HepG2 (cell line): ENCODE measurements around the gene HCRT. TPM values are rescaled to one million over a fixed set of nuclear protein-coding genes. Genes with fewer than 3 reads are reported as not detected.

Experiments
- EED ChIP-seq: sonication (generic); formaldehyde crosslinking; IDR thresholded peaks from 2 replicates; pipeline ENCODE4 v1.5.0; 2020; ENCODE audit warnings: mild to moderate bottlenecking, missing genetic modification reagents
- EP300 ChIP-seq, 3 experiments: sonication (generic) in 1 of 3; formaldehyde crosslinking in 1 of 3; IDR thresholded peaks; 2 replicates each; pipeline versions ENCODE4 v1.5.1 to v1.6.1; 2011 to 2020; ENCODE audit warnings: low read depth in 2 of 3, low read length in 2 of 3, borderline replicate concordance in 1 of 3, improper control_type of control experiment in 1 of 3, mild to moderate bottlenecking in 1 of 3, missing genetic modification reagents in 1 of 3, moderate library complexity in 1 of 3
- HNRNPUL1 ChIP-seq: fragments of 200-400 bp; formaldehyde crosslinking; IDR thresholded peaks from 2 replicates; pipeline ENCODE4 v1.6.1; 2017; ENCODE audit warnings: low read depth, mild to moderate bottlenecking, low read length, moderate library complexity
- JUND ChIP-seq: sonication (generic); formaldehyde crosslinking; IDR thresholded peaks from 2 replicates; pipeline ENCODE4 v1.8.0; 2022; ENCODE audit warnings: mild to moderate bottlenecking, missing genetic modification reagents
- KDM5B ChIP-seq: sonication (generic); formaldehyde crosslinking; IDR thresholded peaks from 2 replicates; pipeline ENCODE4 v1.4.0; 2020; ENCODE audit warnings: missing genetic modification reagents, mild to moderate bottlenecking, borderline replicate concordance
- KLF15 ChIP-seq: sonication (generic); formaldehyde crosslinking; IDR thresholded peaks from 2 replicates; pipeline ENCODE4 v1.8.1; 2023; ENCODE audit warnings: borderline replicate concordance, mild to moderate bottlenecking, inconsistent platforms, missing genetic modification reagents, mixed read lengths
- MTA1 ChIP-seq: sonication (generic); formaldehyde crosslinking; IDR thresholded peaks from 2 replicates; pipeline ENCODE4 v1.4.0; 2020; ENCODE audit warnings: missing genetic modification reagents, mild to moderate bottlenecking, borderline replicate concordance
- NFYC ChIP-seq: IDR thresholded peaks from 2 replicates; pipeline ENCODE4 v1.6.1; 2016; ENCODE audit warnings: missing genetic modification reagents, missing compliant biosample characterization
- SP2 ChIP-seq: sonication (generic); formaldehyde crosslinking; IDR thresholded peaks from 2 replicates; pipeline ENCODE4 v1.5.1; 2020; ENCODE audit warnings: mild to moderate bottlenecking, missing genetic modification reagents
- TEAD3 ChIP-seq: optimal IDR thresholded peaks from 2 replicates; pipeline ENCODE3; 2016; ENCODE audit warnings: borderline replicate concordance
- THAP11 ChIP-seq: IDR thresholded peaks from 2 replicates; pipeline ENCODE4 v1.6.1; 2016; ENCODE audit warnings: missing biosample characterization, missing genetic modification reagents
- ZMAT3 ChIP-seq: sonication (generic); formaldehyde crosslinking; conservative IDR thresholded peaks from 2 replicates; pipeline ENCODE4 v1.7.0; 2021; ENCODE audit warnings: missing genetic modification reagents
- ZNF24 ChIP-seq: fragments of 450-650 bp; IDR thresholded peaks from 2 replicates; pipeline ENCODE4 v1.6.1; 2017; ENCODE audit warnings: antibody characterized with exemption, mild to moderate bottlenecking
- ZNF264 ChIP-seq: sonication (generic); formaldehyde crosslinking; IDR thresholded peaks from 2 replicates; pipeline ENCODE4 v1.4.0; 2020; ENCODE audit warnings: missing genetic modification reagents
- ZNF333 ChIP-seq: sonication (generic); formaldehyde crosslinking; IDR thresholded peaks from 2 replicates; pipeline ENCODE4 v1.4.0; 2020; ENCODE audit warnings: mild to moderate bottlenecking, missing genetic modification reagents, borderline replicate concordance
- ZNF501 ChIP-seq: sonication (generic); formaldehyde crosslinking; IDR thresholded peaks from 2 replicates; pipeline ENCODE4 v1.5.1; 2020; ENCODE audit warnings: mild to moderate bottlenecking, moderate library complexity, missing genetic modification reagents
- polyA plus RNA-seq, 8 experiments: library from polyadenylated mRNA; depleted of rRNA in 3 of 8; stranded (reverse) in 7 of 8; unstranded in 1 of 8; fragments of >200 nt; fragmentation: Illumina TruSeq in 4 of 8; extraction: Trizol in 4 of 8; gene quantifications; 2 replicates each; pipeline versions ENCODE4 v1.2.1 to v1.2.3, GENCODE V29; 2011 to 2016; ENCODE audit warnings: low read depth in 4 of 8, missing spikeins in 1 of 8, mixed read lengths in 1 of 8; ENCODE audit not compliant: insufficient read depth in 1 of 8
- total RNA-seq, 5 experiments: library from RNA; depleted of rRNA; stranded (reverse); fragments of >200 nt; fragmentation: Illumina TruSeq; extraction: Trizol; gene quantifications; 2 replicates each; pipeline ENCODE4 v1.2.3, GENCODE V29; 2016; ENCODE audit warnings: low read depth in 1 of 5
- TF ChIP-seq, protein P1 (sequence below): sonication (generic); formaldehyde crosslinking; conservative IDR thresholded peaks from 2 replicates; pipeline ENCODE4 v1.8.0; 2022; ENCODE audit warnings: low read depth, missing genetic modification reagents
- TF ChIP-seq, protein P2 (sequence below): sonication (generic); formaldehyde crosslinking; IDR thresholded peaks from 2 replicates; pipeline ENCODE4 v1.4.0; 2020; ENCODE audit warnings: missing genetic modification reagents, mild to moderate bottlenecking, borderline replicate concordance
- TF ChIP-seq, protein P3 (sequence below): sonication (generic); formaldehyde crosslinking; IDR thresholded peaks from 2 replicates; pipeline ENCODE4 v1.4.0; 2020; ENCODE audit warnings: missing genetic modification reagents, borderline replicate concordance
- TF ChIP-seq, protein P4 (sequence below), 2 experiments: sonication (generic) in 1 of 2; formaldehyde crosslinking in 1 of 2; IDR thresholded peaks; 2 replicates each; pipeline versions ENCODE4 v1.4.0 to v1.6.1; 2018 to 2020; ENCODE audit warnings: missing genetic modification reagents in 2 of 2, borderline replicate concordance in 1 of 2, low read depth in 1 of 2, mild to moderate bottlenecking in 1 of 2, missing biosample characterization in 1 of 2

Gene HCRT
- total and polyA plus RNA-seq, 2 of the 13 experiments (the other 11 are each of a cell fraction or from before 2014, with no cell fraction given): not detected

DNA sequence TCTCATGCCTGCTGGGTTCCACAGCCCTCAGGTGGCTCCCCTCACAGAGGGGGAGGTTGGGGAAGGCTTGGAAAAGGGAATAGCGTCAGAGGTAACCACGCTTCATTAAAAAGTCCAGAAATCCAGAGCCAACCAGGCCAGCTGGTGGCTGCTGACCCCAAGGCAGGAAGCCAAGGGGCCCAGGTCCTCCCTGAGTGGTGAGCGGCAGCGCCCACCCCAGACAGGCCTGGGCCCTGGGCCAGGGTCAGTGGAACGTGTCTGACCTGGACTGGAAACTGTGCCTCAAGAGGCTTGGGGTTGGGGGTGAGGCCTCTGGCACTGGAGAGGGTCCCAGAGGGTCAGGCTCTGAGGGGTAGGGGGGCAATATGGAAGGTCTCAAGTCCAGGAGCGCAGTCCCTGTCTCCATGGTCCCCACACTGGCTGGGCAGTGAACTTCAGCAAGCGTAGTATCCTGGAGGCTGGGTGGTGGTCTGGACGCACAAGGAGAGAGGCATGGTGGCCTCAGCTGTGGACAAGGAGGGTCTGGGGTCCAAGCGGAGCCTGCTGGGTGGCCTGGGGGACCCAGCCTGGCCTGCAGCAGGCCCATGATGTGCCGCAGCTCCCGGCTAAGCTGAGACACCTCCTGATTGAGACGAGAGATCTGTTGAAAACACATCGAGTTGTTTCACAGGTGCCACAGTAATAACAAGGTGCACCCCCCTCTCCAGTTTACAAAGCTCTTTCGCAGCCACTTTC is 25.3 kb downstream of the HCRT start (continued):
- TF ChIP-seq KLF15 (no peak), TEAD3 (CRISPR knock-in tag) (no peak), ZNF264 (CRISPR knock-in tag) (no peak), THAP11 (CRISPR knock-in tag) (0 out of 2 replicates have a peak, but pooled peaks have one; percentile 12), EP300 (IDR thresholded peaks at IDR 0.05; ENCODE audit: low read depth in 2 of 2, low read length in 2 of 2) (no peak), EP300 (CRISPR knock-in tag; IDR thresholded peaks at IDR 0.05; ENCODE audit: borderline replicate concordance) (no peak), HNRNPUL1 (no peak), JUND (no peak), ZNF333 (CRISPR knock-in tag) (no peak), KDM5B (CRISPR knock-in tag) (0 out of 2 replicates have a peak, but pooled peaks have one; percentile 12), MTA1 (CRISPR knock-in tag) (peak; percentile 62; the same call in 1 of the 2 replicates), ZNF24 (no peak), SP2 (CRISPR knock-in tag) (no peak), NFYC (CRISPR knock-in tag) (no peak), EED (CRISPR knock-in tag) (0 out of 2 replicates have a peak, but pooled peaks have one; percentile 37), ZMAT3 (CRISPR knock-in tag) (peak; percentile 16; the same call in 1 of the 2 replicates), ZNF501 (CRISPR knock-in tag) (no peak)
- TF ChIP-seq, protein P1, sequence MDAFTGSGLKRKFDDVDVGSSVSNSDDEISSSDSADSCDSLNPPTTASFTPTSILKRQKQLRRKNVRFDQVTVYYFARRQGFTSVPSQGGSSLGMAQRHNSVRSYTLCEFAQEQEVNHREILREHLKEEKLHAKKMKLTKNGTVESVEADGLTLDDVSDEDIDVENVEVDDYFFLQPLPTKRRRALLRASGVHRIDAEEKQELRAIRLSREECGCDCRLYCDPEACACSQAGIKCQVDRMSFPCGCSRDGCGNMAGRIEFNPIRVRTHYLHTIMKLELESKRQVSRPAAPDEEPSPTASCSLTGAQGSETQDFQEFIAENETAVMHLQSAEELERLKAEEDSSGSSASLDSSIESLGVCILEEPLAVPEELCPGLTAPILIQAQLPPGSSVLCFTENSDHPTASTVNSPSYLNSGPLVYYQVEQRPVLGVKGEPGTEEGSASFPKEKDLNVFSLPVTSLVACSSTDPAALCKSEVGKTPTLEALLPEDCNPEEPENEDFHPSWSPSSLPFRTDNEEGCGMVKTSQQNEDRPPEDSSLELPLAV (CRISPR knock-in tag): no peak
- TF ChIP-seq, protein P2, sequence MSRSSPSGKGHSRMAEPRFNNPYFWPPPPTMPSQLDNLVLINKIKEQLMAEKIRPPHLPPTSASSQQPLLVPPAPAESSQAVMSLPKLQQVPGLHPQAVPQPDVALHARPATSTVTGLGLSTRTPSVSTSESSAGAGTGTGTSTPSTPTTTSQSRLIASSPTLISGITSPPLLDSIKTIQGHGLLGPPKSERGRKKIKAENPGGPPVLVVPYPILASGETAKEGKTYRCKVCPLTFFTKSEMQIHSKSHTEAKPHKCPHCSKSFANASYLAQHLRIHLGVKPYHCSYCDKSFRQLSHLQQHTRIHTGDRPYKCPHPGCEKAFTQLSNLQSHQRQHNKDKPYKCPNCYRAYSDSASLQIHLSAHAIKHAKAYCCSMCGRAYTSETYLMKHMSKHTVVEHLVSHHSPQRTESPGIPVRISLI (CRISPR knock-in tag): no peak
- TF ChIP-seq, protein P3, sequence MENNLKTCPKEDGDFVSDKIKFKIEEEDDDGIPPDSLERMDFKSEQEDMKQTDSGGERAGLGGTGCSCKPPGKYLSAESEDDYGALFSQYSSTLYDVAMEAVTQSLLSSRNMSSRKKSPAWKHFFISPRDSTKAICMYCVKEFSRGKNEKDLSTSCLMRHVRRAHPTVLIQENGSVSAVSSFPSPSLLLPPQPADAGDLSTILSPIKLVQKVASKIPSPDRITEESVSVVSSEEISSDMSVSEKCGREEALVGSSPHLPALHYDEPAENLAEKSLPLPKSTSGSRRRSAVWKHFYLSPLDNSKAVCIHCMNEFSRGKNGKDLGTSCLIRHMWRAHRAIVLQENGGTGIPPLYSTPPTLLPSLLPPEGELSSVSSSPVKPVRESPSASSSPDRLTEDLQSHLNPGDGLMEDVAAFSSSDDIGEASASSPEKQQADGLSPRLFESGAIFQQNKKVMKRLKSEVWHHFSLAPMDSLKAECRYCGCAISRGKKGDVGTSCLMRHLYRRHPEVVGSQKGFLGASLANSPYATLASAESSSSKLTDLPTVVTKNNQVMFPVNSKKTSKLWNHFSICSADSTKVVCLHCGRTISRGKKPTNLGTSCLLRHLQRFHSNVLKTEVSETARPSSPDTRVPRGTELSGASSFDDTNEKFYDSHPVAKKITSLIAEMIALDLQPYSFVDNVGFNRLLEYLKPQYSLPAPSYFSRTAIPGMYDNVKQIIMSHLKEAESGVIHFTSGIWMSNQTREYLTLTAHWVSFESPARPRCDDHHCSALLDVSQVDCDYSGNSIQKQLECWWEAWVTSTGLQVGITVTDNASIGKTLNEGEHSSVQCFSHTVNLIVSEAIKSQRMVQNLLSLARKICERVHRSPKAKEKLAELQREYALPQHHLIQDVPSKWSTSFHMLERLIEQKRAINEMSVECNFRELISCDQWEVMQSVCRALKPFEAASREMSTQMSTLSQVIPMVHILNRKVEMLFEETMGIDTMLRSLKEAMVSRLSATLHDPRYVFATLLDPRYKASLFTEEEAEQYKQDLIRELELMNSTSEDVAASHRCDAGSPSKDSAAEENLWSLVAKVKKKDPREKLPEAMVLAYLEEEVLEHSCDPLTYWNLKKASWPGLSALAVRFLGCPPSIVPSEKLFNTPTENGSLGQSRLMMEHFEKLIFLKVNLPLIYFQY: no peak
- TF ChIP-seq, protein P4, sequence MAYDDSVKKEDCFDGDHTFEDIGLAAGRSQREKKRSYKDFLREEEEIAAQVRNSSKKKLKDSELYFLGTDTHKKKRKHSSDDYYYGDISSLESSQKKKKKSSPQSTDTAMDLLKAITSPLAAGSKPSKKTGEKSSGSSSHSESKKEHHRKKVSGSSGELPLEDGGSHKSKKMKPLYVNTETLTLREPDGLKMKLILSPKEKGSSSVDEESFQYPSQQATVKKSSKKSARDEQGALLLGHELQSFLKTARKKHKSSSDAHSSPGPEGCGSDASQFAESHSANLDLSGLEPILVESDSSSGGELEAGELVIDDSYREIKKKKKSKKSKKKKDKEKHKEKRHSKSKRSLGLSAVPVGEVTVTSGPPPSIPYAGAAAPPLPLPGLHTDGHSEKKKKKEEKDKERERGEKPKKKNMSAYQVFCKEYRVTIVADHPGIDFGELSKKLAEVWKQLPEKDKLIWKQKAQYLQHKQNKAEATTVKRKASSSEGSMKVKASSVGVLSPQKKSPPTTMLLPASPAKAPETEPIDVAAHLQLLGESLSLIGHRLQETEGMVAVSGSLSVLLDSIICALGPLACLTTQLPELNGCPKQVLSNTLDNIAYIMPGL (CRISPR knock-in tag; IDR thresholded peaks at IDR 0.05; ENCODE audit: borderline replicate concordance in 1 of 2, low read depth in 1 of 2): no peak
